Activated naive CD8-positive, alpha-beta T cell treated with anti-CD3 and anti-CD28 coated beads, Interleukin-2, amount 50 U/mL, for 24 hours (primary cell): ENCODE measurements around the gene MYCBP.
"Not testable (repeated sequence)": the region's sequence is repeated elsewhere in the genome, so short reads cannot be mapped to it uniquely, and the experiment has no call there.

Source experiments
- ATAC-seq: fragments of 150-1000 bp; cut with Tn5 transposase; one replicate; pipeline ENCODE4 v1.10.0; 2021
- DNase-seq: peaks from one replicate; pipeline ENCODE4 v3.0.0; 2021
- H3K27ac Mint-ChIP-seq: one replicate; pipeline ENCODE4 v1.8.0; 2021; ENCODE audit warnings: mild to moderate bottlenecking, mixed read lengths
- H3K27me3 Mint-ChIP-seq: one replicate; pipeline ENCODE4 v1.8.0; 2021; ENCODE audit warnings: mixed read lengths
- H3K36me3 Mint-ChIP-seq: one replicate; pipeline ENCODE4 v1.8.0; 2021; ENCODE audit warnings: low read depth, mixed read lengths
- H3K4me1 Mint-ChIP-seq: one replicate; pipeline ENCODE4 v1.8.0; 2021; ENCODE audit warnings: mixed read lengths
- H3K4me3 Mint-ChIP-seq: one replicate; pipeline ENCODE4 v1.8.0; 2021; ENCODE audit warnings: mild to moderate bottlenecking, moderate library complexity, mixed read lengths
- H3K9me3 Mint-ChIP-seq: one replicate; pipeline ENCODE4 v1.8.0; 2021; ENCODE audit warnings: mixed read lengths

Gene MYCBP, protein sequence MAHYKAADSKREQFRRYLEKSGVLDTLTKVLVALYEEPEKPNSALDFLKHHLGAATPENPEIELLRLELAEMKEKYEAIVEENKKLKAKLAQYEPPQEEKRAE

DNA sequence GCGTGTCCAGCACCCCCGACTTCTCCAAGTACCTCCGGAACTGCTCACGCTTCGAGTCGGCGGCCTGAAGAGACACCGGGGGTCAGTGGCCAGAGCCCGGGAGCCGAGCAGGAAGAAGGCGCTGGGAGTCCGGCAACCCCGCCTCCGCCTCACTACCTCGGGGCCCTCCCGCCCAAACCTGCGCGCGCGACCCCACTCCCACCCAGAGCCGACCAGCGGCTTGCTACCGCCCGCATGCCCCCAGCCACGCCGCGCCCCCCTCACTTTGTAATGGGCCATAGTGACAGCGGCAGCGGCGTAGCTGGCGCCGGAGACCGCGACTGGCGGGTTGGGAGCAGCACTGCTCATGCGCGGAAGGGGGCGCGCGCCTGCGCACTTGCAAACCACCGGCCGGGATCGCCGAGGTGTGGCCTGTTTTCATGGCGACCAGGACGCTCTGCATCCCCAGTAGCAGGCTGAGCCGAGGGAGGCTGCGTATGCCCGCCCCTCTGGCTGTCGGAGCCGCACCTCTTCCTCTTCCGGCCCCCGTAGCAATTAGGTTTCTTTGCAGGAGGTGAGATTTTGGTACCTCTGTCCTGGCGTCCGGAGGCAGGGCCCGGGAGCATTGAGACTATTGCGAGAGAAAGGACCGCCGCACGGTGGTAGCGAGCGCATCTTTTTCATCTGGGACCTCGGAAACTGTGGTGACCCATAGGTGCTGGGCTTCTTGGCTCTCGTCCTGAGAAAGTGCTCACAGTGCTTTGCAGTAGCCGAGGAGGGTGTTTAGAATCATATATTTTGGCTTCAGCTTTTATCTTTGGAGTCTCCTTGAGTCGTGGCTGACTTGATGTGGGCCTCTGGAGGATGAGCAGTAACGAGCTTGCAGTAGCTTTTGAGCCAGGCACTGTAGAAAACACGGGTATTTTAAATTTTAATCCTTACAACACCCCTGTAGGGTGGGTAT lies at the start of gene MYCBP:
MYCBP (minus strand) TSS at position 322 of the 943 bp plus-strand sequence; CDS start at position 279, 43 bp downstream.
- peak; percentile 97 for DNase-seq
- Mint-ChIP-seq H3K27me3 (no peaks in the 10 kb centered on the region), H3K9me3 (no peaks in the 10 kb centered on the region), H3K4me3 (peak within 1 kb of the TSS; percentile 94), H3K36me3 (peaks cover 5% of the 10 kb centered on the region), H3K4me1 (peaks cover 29% of the 10 kb centered on the region), H3K27ac (peak within 1 kb of the TSS; percentile 83)
- peak; percentile 100 for ATAC-seq

DNA sequence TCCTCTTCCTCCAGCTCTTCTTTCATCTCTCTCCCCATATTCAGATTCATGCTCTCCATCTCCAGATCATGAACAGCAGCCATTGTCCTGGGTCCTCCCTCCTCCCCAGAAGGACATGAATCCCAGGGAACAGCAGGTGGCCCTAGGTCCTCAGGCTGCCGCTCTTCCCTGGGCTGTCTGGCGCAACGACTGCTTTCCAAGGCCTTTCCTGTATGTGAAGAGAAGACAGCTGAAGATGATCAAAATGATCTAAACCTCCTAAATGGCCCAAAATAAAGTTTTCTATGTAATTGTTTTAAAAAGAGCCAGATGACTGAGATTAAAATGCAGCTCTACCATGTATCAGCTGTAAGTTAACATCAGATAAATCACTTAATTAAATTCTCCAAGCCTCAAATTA lies 46.0 kb upstream of the MYCBP start:
- H3K36me3 Mint-ChIP-seq: no peaks in the 10 kb centered on the region
- no peak overlapping the region for H3K4me3 Mint-ChIP-seq
- H3K9me3 Mint-ChIP-seq: no peaks in the 10 kb centered on the region
- DNase-seq: no peak
- H3K4me1 Mint-ChIP-seq: peaks cover 14% of the 10 kb centered on the region
- H3K27ac Mint-ChIP-seq: no peak overlapping the region
- no peak for ATAC-seq
- H3K27me3 Mint-ChIP-seq: no peaks in the 10 kb centered on the region

DNA sequence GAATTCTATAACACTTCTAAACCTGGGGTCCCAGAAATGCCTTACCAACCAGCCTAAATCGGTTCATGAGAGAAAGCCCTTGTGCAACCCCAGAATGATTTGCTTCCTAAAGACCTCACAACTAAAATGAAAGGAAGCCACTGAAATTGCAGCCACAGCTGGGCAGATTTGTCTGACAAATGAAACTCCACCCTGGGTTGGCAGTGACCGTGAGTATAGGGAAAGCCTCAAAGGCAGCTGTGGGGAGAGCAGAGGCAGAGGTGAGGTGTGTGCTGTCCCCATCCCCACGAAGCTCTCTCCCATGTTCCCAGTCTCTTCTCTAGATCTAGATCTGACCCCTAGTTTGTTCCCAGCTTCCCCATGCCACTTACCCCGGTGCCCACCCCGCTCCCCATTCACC lies 45.4 kb upstream of the MYCBP start:
- H3K4me3 Mint-ChIP-seq: no peak overlapping the region
- no peak for DNase-seq
- peaks cover 12% of the 10 kb centered on the region for H3K4me1 Mint-ChIP-seq
- H3K36me3 Mint-ChIP-seq: no peaks in the 10 kb centered on the region
- no peak overlapping the region for H3K27ac Mint-ChIP-seq
- no peaks in the 10 kb centered on the region for H3K9me3 Mint-ChIP-seq
- no peak for ATAC-seq
- H3K27me3 Mint-ChIP-seq: no peaks in the 10 kb centered on the region

DNA sequence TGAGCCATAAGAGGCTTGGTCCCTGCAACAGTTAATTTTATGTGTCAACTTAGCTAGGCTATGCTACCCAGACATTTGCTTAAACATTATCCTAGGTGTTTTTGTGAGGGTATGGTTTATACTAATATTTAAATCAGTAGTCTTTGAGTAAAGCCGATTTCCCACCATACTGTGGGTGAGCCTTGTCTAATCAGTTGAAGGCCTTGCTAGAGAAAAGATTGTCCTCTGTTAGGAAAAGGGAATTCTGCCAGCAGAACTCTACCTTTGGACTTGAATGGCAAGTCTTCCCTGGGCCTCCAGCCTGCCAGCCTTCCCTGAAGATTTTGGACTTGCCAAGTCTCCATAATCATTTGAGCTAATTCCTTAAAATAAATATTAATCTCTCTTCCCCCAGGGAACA lies 44.6 kb upstream of the MYCBP start:
- DNase-seq (no peak), ATAC-seq (no peak)
- Mint-ChIP-seq H3K27ac (no peak overlapping the region), H3K4me3 (no peak overlapping the region), H3K36me3 (no peaks in the 10 kb centered on the region), H3K27me3 (no peaks in the 10 kb centered on the region), H3K4me1 (peaks cover 8% of the 10 kb centered on the region), H3K9me3 (no peaks in the 10 kb centered on the region)

DNA sequence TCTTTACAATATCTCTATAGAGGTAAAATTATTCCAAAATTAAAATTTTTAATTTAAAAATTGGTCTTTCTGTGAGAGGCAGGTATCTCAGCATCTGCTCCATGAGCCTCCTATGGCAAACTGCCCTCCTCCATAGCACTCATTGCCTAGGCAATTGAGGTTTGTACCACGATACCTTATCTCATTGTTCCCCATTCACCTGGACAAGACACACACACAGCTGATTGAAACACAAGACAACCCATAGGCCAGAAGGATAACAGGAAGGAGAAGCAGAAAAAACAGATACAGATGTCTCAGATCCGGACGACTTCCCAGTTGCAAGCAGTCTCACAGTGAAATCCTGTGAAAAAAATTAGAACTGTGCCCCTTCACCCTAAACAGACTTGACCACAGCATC lies 44.2 kb upstream of the MYCBP start:
- H3K36me3 Mint-ChIP-seq: no peaks in the 10 kb centered on the region
- H3K4me3 Mint-ChIP-seq: no peak overlapping the region
- no peaks in the 10 kb centered on the region for H3K27me3 Mint-ChIP-seq
- H3K9me3 Mint-ChIP-seq: no peaks in the 10 kb centered on the region
- peaks cover 8% of the 10 kb centered on the region for H3K4me1 Mint-ChIP-seq
- DNase-seq (no peak), ATAC-seq (no peak)
- no peak overlapping the region for H3K27ac Mint-ChIP-seq

DNA sequence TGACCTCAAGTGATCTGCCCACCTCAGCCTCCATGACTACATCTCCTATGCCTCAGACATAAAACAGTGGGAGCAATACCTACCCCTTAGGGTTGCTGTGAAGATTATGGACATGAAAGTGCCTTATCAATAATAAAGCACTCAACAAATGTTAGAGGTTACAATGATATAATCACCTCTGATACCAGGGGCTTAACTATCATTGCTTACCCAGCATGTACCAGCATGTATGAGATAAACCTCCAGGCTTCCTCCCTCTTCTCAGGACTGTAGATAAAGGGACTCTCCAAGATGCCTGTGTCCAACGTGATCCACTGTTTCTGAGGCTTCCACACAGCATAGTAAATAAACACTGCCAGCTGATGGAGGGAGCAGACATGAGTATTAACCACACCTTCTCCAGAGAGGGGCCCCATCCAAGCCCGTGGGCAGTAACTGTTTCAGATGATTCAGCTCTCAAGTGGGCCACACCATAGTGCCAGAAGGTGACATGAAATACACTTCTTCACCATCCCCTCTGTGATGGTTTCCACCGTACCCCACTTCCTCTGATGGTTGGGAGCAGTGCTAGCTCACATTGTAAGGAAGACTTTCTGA lies 42.3 kb upstream of the MYCBP start:
- H3K4me1 Mint-ChIP-seq: peaks cover 8% of the 10 kb centered on the region
- ATAC-seq: peak; percentile 89
- no peaks in the 10 kb centered on the region for H3K9me3 Mint-ChIP-seq
- no peaks in the 10 kb centered on the region for H3K27me3 Mint-ChIP-seq
- H3K36me3 Mint-ChIP-seq: no peaks in the 10 kb centered on the region
- peak; percentile 20 for DNase-seq
- no peak overlapping the region for H3K4me3 Mint-ChIP-seq
- H3K27ac Mint-ChIP-seq: no peak overlapping the region

DNA sequence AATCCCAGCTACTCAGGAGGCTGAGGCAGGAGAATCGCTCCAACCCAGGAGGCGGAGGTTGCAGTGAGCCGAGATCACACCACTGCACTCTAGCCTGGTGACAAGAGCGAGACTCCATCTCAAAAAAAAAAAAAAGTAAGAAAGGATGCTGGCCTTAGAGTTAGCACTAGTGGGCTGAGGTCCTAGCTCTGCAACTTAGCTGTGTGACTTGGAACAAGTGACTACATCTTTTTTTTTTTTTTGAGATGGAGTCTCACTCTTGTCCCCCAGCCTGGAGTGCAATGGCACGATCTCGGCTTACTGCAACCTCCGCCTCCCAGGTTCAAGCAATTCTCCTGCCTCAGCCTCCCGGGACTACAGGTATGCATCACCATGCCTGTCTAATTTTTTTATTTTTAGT lies 41.8 kb upstream of the MYCBP start:
- not testable (repeated sequence) for H3K36me3 Mint-ChIP-seq, H3K4me1 Mint-ChIP-seq, H3K27ac Mint-ChIP-seq, H3K4me3 Mint-ChIP-seq, ATAC-seq, H3K27me3 Mint-ChIP-seq, H3K9me3 Mint-ChIP-seq, DNase-seq

DNA sequence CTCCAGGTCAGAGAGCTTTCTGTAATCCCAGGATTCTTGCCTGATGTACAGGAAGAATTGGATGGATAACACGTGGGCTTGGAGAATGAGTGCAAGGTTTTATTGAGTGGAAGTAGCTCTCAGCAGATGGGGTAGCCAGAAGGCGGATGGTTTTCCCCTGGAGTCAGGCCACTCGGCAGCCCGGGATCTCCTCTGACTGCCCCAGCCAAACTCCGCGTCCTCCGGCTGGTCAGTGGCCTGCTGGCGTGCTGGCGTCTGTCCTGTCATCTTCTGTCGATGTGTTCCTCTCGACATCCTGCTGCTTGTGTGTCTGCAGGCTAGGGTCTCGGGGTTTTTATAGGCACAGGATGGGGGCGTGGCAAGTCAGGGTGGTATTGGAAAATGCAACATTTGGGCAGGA lies 35.7 kb upstream of the MYCBP start:
- no peaks in the 10 kb centered on the region for H3K36me3 Mint-ChIP-seq

DNA sequence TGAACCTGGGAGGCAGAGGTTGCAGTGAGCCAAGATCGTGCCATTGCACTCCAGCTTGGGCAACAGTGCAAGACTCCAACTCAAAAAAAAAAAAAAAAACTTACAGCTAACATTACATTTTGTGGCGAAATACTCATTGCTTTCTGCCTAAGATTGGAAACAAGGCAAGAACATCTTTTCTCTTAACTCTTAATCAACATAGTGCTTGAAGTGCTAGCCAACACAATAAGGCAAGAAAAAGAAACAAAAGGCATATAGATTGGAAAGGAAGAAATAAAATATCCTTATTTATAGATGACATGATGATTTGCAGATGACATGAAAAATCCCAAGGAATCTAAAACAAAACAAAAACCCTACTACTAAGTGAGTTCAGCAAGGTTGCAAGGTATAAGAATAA lies 32.8 kb upstream of the MYCBP start:
- no peaks in the 10 kb centered on the region for H3K27me3 Mint-ChIP-seq
- H3K4me3 Mint-ChIP-seq: no peak overlapping the region
- H3K27ac Mint-ChIP-seq: no peak overlapping the region
- no peak for ATAC-seq
- H3K9me3 Mint-ChIP-seq: peaks cover 4% of the 10 kb centered on the region
- no peaks in the 10 kb centered on the region for H3K36me3 Mint-ChIP-seq
- DNase-seq: no peak
- H3K4me1 Mint-ChIP-seq: no peaks in the 10 kb centered on the region

More for the DNA sequence above, 35.7 kb upstream of the MYCBP start:
- Mint-ChIP-seq H3K9me3 (peaks cover 4% of the 10 kb centered on the region), H3K4me3 (no peak overlapping the region), H3K4me1 (no peaks in the 10 kb centered on the region), H3K27me3 (no peaks in the 10 kb centered on the region), H3K27ac (no peak overlapping the region)
- DNase-seq: no peak
- no peak for ATAC-seq

DNA sequence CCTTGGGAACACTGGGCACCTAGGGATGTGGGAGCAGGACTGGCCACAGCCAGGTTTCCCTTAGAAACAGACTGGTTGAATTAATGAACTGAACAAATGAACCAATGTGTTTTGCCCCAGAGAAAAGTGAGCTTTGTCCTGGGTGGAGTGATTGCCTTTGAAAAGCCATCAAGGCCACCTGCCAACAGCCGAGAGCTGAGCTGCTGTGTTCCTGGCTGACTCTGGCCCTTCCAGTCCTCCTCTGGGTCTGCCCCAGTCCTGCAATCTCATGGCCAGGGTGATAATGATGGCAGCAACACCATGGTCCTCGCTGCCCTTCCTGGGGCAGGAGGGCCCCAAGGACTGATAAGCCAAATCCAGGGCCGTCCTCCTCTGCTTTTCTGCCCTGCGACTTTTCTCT lies 26.4 kb upstream of the MYCBP start:
- Mint-ChIP-seq H3K36me3 (no peaks in the 10 kb centered on the region), H3K27me3 (no peaks in the 10 kb centered on the region), H3K4me1 (no peaks in the 10 kb centered on the region), H3K4me3 (no peak overlapping the region), H3K27ac (no peak overlapping the region), H3K9me3 (no peaks in the 10 kb centered on the region)
- DNase-seq: no peak
- no peak for ATAC-seq

DNA sequence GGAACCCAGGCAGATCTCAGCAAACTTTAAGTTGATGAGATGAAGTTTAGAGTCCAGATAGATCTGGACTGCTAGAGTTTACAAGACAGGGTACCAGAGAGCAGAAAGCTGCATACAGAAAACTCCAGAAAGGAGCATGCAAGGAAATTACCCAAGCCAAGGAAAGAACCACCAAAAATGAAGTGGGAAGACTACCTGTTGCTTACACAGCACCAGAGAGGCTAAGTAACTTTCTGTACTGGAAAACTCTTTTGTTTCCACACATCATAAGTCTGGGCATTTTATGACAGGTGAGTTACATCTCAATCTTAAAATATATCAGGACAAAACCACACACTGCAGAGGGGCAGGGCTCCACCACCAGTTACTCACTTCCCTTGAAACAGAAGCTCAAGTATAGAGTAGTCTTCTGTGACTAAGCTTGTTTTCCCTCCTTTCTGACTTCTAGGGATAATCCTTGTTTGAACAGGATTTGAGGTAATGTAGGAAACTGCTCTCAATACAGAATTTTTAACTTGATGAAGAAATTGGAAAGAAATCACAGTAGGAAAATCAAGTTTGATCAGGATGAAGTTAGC lies 25.6 kb upstream of the MYCBP start:
- Mint-ChIP-seq H3K27ac (no peak overlapping the region), H3K4me1 (no peaks in the 10 kb centered on the region), H3K36me3 (no peaks in the 10 kb centered on the region), H3K4me3 (no peak overlapping the region), H3K9me3 (no peaks in the 10 kb centered on the region), H3K27me3 (no peaks in the 10 kb centered on the region)
- ATAC-seq (no peak), DNase-seq (no peak)

DNA sequence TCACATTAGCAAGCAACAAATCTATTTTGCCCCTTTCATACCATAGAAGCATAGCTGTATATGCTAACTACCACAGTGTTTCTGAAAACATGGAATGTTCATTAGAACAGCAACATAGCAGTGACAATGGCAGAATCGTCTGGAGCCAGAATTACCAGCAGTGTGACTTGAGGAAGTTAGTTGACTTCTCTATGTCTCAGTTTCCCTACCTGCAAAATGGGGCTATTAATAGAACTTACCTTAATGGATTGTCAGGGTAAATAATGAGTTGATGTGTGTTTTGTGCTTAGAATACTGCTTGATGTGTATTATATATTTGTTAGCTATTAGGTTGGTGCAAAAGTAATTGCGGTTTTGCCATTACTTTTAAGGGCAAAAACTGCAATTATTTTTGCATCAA lies 23.0 kb upstream of the MYCBP start:
- Mint-ChIP-seq H3K4me3 (no peak overlapping the region), H3K27ac (no peak overlapping the region), H3K36me3 (no peaks in the 10 kb centered on the region), H3K9me3 (no peaks in the 10 kb centered on the region), H3K4me1 (no peaks in the 10 kb centered on the region), H3K27me3 (no peaks in the 10 kb centered on the region)
- DNase-seq (no peak), ATAC-seq (no peak)

DNA sequence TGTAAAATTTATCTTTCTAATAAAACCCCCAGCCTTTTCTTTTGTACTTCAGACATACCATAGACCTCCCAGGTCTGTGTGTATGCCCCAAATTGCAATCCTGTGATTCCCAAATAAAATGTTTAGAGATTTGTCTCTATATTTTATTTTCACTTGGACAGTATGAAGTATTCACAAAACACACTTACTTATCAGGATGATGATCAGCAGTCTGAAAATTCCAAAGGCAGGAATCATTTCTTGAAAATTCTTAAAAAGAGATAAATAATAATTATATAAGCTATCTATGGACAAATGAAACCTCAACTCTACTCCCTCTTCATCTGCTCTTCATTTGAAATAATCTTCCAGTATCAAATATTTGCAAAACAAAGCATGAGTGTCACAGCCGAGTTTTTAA lies 19.8 kb upstream of the MYCBP start:
- Mint-ChIP-seq H3K9me3 (no peaks in the 10 kb centered on the region), H3K4me3 (no peak overlapping the region), H3K4me1 (no peaks in the 10 kb centered on the region), H3K27me3 (no peaks in the 10 kb centered on the region), H3K27ac (no peak overlapping the region), H3K36me3 (no peaks in the 10 kb centered on the region)
- ATAC-seq (no peak), DNase-seq (no peak)

DNA sequence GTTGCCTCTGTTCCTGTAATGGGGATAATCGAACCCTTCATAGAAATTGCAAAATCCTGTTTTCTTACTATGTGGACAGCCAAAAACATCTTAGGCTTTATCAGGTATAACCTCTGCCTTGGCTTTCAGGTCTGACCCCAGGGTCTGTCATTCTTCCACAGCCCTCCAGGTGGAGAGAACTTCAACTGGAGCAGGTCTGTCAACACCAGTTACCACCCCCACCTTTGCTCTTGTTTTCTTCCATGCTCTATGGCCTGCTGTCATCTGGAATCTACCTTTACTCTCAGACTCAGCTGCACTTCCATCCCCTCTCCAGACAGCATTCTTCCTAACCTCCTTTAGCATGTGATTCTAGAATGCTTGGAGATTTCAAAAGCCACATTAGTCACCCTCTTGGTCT lies 18.6 kb upstream of the MYCBP start:
- ATAC-seq: no peak
- Mint-ChIP-seq H3K27ac (no peak overlapping the region), H3K9me3 (no peaks in the 10 kb centered on the region), H3K36me3 (no peaks in the 10 kb centered on the region), H3K27me3 (no peaks in the 10 kb centered on the region), H3K4me1 (no peaks in the 10 kb centered on the region), H3K4me3 (no peak overlapping the region)
- no peak for DNase-seq

DNA sequence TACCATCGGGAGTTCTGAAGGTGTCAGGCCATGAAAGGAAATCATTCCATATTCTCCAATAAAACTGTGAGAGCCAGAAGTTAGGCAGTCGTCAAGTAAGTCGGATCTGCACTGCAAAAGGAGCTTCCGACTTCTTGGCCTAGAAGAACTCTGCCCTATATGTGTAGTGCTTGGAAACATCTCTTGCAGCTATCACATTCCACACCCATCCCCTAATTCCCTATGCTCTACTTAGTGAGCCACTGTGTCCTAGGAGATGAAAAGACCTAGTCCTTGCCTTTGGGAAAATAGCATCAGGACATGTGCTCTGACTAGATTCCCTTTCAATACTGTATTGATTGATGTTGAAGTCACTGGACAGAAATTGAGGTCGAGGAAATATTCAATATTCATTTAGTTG lies 16.4 kb upstream of the MYCBP start:
- DNase-seq: no peak
- no peak overlapping the region for H3K4me3 Mint-ChIP-seq
- H3K36me3 Mint-ChIP-seq: no peaks in the 10 kb centered on the region
- H3K27ac Mint-ChIP-seq: no peak overlapping the region
- H3K4me1 Mint-ChIP-seq: no peaks in the 10 kb centered on the region
- H3K9me3 Mint-ChIP-seq: no peaks in the 10 kb centered on the region
- no peak for ATAC-seq
- H3K27me3 Mint-ChIP-seq: no peaks in the 10 kb centered on the region
